Thyroid gland (tissue), 4 donors: ENCODE results near the gene RSPH1.

Source experiments
- CTCF ChIP-seq, 6 experiments: fragments of 200-600 bp in 3 of 6; fragments of 450-650 bp in 3 of 6; sonication (generic) in 3 of 6; IDR thresholded peaks; one replicate each; pipeline ENCODE4 v1.5.1; 2016 to 2019; ENCODE audit warnings: antibody characterized with exemption in 6 of 6, mild to moderate bottlenecking in 2 of 6, inconsistent platforms in 1 of 6, moderate library complexity in 1 of 6
- POLR2A ChIP-seq, 2 donors: fragments of 450-650 bp; IDR thresholded peaks; one replicate each; pipeline ENCODE4 v1.6.1; 2017; ENCODE audit warnings: antibody characterized with exemption in 2 of 2, mild to moderate bottlenecking in 2 of 2, moderate library complexity in 1 of 2

GRCh38 chr21:42436914-42437313 is 59.1 kb downstream of the RSPH1 start:
- TF ChIP-seq POLR2A (IDR thresholded peaks at IDR 0.05) (no peak), CTCF (IDR thresholded peaks at IDR 0.05) (no peak)
